OCI-LY1 (cell line): ENCODE results near the gene PCDHGA12.

Experiments used
- EZH2 ChIP-seq: fragments of 200-600 bp; sonication (generic), shearing (Covaris generic); IDR thresholded peaks from 2 replicates; pipeline ENCODE4 v1.8.0; 2017; ENCODE audit warnings: borderline replicate concordance, mixed run types, mild to moderate bottlenecking, antibody characterized with exemption, low read length, moderate library complexity, mixed read lengths
- TF ChIP-seq, protein P1 (sequence below): fragments of 200-600 bp; sonication (generic), shearing (Covaris generic); IDR thresholded peaks from 2 replicates; pipeline ENCODE4 v1.5.1; 2017; ENCODE audit warnings: mild to moderate bottlenecking, antibody characterized with exemption, low read length, moderate library complexity, mixed read lengths

DNA sequence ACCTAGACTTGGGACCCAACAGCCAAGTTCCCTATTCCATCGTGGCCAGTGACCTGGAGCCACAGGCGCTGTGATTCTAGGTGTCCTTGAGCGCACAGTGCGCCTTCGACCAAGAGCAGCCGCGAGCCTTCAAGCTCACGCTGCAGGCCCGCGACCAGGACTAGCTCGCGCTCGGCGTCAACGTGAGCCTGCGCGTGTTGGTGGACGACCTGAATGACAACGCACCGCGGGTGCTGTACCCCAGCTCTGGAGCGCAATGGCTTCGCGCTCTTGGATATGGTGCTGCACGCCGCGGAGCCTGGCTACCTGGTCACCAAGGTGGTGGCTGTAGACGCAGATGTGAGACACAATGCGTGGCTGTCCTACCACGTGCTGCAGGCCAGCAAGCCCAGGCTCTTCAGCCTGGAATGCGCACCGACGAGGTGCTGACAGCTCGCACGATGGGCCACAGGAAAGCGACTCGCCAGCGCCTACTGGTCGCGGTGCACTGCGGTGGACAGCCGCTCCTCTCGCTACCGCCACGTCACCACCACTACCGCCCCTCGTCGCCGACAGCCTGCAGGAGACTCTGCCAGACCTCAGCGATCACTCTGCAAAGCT, 11.4 kb downstream of the PCDHGA12 start:
- TF ChIP-seq, protein P1, sequence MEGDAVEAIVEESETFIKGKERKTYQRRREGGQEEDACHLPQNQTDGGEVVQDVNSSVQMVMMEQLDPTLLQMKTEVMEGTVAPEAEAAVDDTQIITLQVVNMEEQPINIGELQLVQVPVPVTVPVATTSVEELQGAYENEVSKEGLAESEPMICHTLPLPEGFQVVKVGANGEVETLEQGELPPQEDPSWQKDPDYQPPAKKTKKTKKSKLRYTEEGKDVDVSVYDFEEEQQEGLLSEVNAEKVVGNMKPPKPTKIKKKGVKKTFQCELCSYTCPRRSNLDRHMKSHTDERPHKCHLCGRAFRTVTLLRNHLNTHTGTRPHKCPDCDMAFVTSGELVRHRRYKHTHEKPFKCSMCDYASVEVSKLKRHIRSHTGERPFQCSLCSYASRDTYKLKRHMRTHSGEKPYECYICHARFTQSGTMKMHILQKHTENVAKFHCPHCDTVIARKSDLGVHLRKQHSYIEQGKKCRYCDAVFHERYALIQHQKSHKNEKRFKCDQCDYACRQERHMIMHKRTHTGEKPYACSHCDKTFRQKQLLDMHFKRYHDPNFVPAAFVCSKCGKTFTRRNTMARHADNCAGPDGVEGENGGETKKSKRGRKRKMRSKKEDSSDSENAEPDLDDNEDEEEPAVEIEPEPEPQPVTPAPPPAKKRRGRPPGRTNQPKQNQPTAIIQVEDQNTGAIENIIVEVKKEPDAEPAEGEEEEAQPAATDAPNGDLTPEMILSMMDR = no peak
- TF ChIP-seq EZH2 = no peak
